Colonic mucosa (tissue), 4 donors: ENCODE data around the gene ADGRG1. TPM values are rescaled to one million over a fixed set of nuclear protein-coding genes. Genes with fewer than 3 reads are reported as not detected.

Experiments used
- DNase-seq: peaks from one replicate; pipeline ENCODE4 v3.0.0-alpha.2; 2020
- H3K27ac ChIP-seq: fragments of 200-600 bp; one replicate; pipeline ENCODE4 v1.8.0; 2021
- H3K27me3 ChIP-seq: fragments of 200-600 bp; one replicate; pipeline ENCODE4 v1.8.0; 2021
- H3K36me3 ChIP-seq: fragments of 200-600 bp; one replicate; pipeline ENCODE4 v1.8.0; 2021
- H3K4me1 ChIP-seq: fragments of 200-600 bp; one replicate; pipeline ENCODE4 v1.8.0; 2021; ENCODE audit warnings: mild to moderate bottlenecking
- H3K4me3 ChIP-seq: fragments of 200-600 bp; one replicate; pipeline ENCODE4 v1.8.0; 2021
- H3K9ac ChIP-seq, 2 donors: one replicate each; pipeline ENCODE4 v1.7.0; 2013; ENCODE audit warnings: control low read depth in 2 of 2, low read depth in 2 of 2, low read length in 2 of 2
- H3K9me3 ChIP-seq: fragments of 200-600 bp; one replicate; pipeline ENCODE4 v1.8.0; 2021
- CTCF ChIP-seq: fragments of 200-600 bp; IDR thresholded peaks from one replicate; pipeline ENCODE4 v1.8.0; 2022; ENCODE audit warnings: antibody characterized with exemption, mild to moderate bottlenecking
- intact Hi-C: fragments of 100-400 bp; cut with DNase I; formaldehyde crosslinking; loops from one replicate; pipeline ENCODE4 v1.14.1; 2022
- total RNA-seq, 2 donors: library from RNA; stranded (reverse); fragmentation: NEBNext Ultra II Directional in 1 of 2; extraction: Animal tissue kit (Norgen Biotek cat#: 25700) in 1 of 2; gene quantifications; one replicate each; pipeline ENCODE4 v1.2.1, GENCODE V29; 2021
- donor health status: healthy.
- donor health status: DM: no; HTN: no; CAD: no.
- donor health status: DM: no; HTN: no; CAD: no.

Gene ADGRG1
- total RNA-seq, 2 donors from 2014 or later = 68.9 to 126 TPM

DNA sequence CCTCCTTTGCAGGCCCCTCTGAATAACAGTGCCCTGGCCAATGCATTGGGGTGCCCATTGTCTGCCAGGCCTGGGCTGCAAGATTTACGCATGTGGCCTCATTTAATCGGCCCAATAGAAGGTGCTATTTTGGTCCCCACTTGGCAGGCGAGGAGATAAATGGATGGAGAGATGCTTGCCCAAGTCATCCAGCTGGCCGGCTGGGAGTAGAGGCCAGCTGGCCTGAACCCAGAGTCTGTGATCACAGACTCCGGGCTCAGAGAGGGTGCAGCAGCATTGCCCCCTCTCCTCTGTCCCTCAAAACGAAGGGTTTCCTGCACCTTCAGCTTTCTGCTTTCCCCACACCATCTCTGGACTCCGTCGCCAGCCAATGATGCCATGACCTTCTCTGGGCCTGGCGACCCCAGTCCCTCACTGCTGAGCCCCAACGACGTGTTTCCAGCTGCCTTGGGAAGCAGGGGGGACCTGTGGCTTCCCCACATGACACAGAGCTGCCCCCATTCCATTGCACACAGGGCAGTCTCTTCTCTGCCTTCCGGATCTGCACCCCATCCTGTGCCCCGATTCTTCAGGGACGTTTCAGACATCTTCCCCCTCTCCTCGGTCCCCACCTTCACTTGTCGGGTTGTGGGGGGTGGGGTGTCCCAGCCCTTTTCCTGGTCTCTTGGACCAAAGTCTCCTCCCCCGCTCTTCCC is 3.5 kb upstream of the ADGRG1 start:
- DNase-seq = no peak
- Histone ChIP-seq H3K9ac (no peak overlapping the region), H3K27me3 (no peaks in the 10 kb centered on the region), H3K27ac (no peak overlapping the region), H3K4me1 (no peaks in the 10 kb centered on the region), H3K9me3 (no peaks in the 10 kb centered on the region), H3K36me3 (no peaks in the 10 kb centered on the region), H3K4me3 (no peak overlapping the region)
- TF ChIP-seq CTCF = no peak
- intact Hi-C loops = no loop called here

DNA sequence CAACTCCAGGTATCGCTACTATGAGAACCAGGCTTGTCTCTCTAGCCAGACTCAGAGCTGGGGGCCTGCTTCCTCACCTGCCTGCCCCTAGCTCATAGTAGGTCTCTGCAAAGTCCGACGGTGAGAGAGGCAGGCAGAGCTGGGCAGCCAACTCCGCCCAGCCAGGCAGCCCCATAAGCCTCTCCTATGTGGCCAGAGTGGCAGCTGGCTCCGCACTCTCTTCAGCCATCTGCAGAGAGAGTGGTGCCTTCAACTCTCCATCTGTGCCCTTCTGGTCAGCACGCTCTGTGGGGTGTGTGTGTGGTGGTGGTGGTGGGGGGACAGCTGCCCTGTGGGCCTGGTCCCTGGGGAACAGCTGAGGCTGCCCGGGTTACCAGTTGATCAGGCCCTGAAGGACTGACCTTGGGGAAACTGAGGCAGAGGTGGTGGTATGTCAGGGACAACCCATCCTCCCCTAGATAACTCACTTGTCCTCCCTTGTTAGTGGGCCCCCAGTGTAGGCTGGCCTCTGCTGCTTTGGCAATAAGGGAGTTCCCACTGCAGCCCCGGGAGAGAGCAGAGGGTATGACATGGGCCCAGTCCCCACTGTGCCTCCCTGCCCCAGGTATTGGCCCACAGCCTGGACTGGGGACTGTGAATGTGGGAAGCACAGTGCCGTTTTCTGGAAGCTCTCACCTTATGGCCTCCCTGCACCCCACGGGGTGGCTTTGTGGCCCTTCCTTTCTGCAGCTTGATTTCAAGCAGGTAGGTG is 1.8 kb upstream of the ADGRG1 start:
- H3K27ac ChIP-seq = no peak overlapping the region
- intact Hi-C loops = no loop called here
- no peaks in the 10 kb centered on the region for H3K27me3 ChIP-seq
- H3K9me3 ChIP-seq = no peaks in the 10 kb centered on the region
- no peak overlapping the region for H3K9ac ChIP-seq
- H3K4me1 ChIP-seq = no peaks in the 10 kb centered on the region
- TF ChIP-seq CTCF = no peak
- no peaks in the 10 kb centered on the region for H3K36me3 ChIP-seq
- no peak for DNase-seq
- H3K4me3 ChIP-seq = no peak overlapping the region

DNA sequence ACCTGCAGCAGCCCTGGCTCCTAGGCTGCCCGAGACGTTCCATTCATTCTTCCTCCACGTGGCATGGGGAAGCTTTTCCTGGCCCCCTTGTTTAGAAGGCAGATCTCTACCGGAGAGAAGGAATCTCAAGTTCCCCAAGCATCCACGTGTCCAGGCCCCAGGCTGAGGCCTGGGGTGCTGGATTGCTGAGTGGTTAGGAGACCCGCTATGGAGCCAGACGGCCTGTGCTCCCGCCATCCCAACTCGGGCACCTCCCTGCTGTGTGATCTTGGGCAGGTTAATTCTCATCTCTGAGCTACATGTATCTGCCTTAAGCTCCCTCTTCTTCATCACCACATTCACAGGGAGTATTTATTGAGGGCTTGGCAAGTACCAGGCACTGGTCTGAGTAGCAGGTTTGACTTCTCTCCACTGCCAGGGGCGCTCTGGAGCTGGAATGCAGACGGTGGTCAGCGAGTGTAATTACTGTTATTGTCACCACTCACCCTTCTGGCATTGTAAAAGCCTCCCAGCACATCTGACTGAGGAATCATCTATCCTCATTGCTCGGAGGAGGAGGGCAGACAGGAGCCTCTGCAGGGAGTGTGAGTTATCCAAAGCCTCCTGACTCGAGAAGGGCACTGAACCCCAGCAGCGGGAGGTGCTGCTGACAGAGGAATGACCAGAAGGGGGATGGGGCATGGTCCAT is 1.1 kb upstream of the ADGRG1 start:
- intact Hi-C loops = no loop called here
- no peaks in the 10 kb centered on the region for H3K27me3 ChIP-seq
- H3K9ac ChIP-seq = no peak overlapping the region
- H3K4me1 ChIP-seq = no peaks in the 10 kb centered on the region
- no peaks in the 10 kb centered on the region for H3K36me3 ChIP-seq
- no peaks in the 10 kb centered on the region for H3K9me3 ChIP-seq
- H3K27ac ChIP-seq = no peak overlapping the region
- no peak for DNase-seq
- no peak overlapping the region for H3K4me3 ChIP-seq
- TF ChIP-seq CTCF = no peak

DNA sequence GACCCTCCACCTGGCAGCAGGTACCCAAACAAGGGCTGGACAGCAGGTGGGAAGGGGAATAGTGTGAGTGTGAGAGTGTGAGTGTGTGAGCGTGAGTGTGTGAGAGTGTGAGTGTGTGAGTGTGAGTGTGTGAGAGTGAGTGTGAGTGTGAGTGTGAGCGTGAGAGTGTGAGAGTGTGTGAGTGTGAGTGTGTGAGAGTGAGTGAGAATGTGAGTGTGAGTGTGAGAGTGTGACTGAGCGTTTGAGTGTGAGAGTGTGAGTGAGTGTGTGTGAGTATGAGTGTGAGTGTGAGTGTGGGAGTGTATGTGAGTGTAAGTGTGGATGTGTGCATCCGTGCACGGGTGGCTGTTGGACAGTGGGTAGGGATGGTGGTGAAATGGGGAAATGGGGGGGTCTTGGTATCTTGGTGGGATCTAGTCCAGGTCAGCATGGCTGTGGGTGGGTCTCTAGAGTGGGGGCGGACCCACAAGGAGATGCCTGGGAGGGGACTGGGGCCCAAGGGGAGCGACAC is 408 bp downstream of the ADGRG1 start:
- Histone ChIP-seq H3K9me3 (no peaks in the 10 kb centered on the region), H3K9ac (no peak overlapping the region), H3K27me3 (no peaks in the 10 kb centered on the region), H3K4me3 (no peak overlapping the region), H3K4me1 (no peaks in the 10 kb centered on the region), H3K36me3 (no peaks in the 10 kb centered on the region), H3K27ac (no peak overlapping the region)
- no peak for DNase-seq
- intact Hi-C loops = no loop called here
- TF ChIP-seq CTCF = no peak

DNA sequence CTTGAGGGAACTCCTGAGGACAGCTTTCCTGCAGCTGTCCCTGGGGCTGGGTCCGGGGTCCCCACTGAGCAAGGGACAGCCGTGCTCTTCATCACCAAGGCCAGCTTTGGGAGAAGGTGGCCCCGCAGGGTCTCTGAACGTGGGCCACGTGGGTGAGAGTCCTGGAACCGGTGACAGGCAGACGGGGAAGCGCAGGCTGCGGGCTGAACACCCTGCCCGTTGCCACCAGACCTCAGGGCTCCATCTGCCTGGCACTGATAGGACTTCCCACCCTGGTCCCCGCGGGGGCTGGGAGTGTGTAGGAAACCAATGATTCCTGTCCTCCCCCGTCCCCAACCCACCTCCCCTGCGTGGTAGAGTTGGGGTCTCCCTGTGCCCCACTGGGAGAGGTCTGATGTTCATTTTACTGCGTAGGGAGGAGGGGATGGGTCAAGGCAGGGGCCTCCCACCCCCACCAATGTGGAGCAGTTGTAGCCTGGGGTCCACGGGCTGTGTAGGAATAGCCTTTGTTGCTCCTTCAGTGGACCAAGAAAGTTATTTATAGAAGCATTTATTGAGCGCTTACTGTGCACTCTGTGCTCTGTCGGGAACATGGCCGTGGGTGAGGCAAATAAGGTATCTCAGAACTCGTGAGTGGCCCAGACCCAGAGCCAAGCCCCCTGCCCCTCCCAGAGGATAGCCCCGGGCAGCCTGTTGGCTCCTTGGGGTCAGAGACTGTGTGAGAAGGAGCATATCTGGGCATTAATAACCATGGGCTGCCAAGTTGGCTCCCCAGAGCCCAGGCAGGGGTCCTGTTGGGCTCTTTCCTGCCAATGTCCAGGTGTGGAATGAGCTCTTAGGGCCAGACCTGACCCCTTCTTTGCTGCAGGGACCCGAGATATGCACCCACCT is 1.3 kb downstream of the ADGRG1 start:
- Histone ChIP-seq H3K27ac (no peak overlapping the region), H3K27me3 (no peaks in the 10 kb centered on the region)

More for the DNA sequence above, 1.3 kb downstream of the ADGRG1 start:
- no peak for TF ChIP-seq CTCF
- Histone ChIP-seq H3K9ac (no peak overlapping the region), H3K4me3 (no peak overlapping the region), H3K4me1 (peaks cover 2% of the 10 kb centered on the region), H3K36me3 (no peaks in the 10 kb centered on the region), H3K9me3 (no peaks in the 10 kb centered on the region)
- DNase-seq = no peak
- intact Hi-C loops = no loop called here
